ENCODE results near the gene CD81. TPM values are rescaled to one million over a fixed set of nuclear protein-coding genes. Genes with fewer than 3 reads are reported as not detected.

Gene CD81
- total RNA-seq, 1 experiment from 2014 or later = 237 TPM

DNA sequence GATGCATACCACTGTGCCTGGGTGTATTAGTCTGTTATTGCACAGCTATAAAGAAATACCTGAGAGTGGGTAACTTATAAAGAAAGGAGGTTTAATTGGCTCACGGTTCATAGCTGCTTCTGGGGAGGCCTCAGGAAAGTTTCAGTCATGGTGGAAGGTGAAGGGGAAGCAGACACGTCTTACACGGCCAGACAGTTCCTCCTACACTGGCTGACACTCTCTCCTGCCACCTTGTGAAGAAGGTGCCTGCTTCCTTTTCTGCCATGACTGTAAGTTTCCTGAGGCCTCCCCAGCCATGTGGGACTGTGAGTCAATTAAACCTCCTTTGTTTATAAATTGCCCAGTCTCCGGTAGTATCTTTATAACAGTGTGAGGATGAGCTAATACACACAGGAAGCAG, 33.6 kb upstream of the CD81 start (continued):
- TF ChIP-seq, protein P1, sequence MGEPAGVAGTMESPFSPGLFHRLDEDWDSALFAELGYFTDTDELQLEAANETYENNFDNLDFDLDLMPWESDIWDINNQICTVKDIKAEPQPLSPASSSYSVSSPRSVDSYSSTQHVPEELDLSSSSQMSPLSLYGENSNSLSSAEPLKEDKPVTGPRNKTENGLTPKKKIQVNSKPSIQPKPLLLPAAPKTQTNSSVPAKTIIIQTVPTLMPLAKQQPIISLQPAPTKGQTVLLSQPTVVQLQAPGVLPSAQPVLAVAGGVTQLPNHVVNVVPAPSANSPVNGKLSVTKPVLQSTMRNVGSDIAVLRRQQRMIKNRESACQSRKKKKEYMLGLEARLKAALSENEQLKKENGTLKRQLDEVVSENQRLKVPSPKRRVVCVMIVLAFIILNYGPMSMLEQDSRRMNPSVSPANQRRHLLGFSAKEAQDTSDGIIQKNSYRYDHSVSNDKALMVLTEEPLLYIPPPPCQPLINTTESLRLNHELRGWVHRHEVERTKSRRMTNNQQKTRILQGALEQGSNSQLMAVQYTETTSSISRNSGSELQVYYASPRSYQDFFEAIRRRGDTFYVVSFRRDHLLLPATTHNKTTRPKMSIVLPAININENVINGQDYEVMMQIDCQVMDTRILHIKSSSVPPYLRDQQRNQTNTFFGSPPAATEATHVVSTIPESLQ (CRISPR knock-in tag; IDR thresholded peaks at IDR 0.05) = no peak

GRCh38 chr11:2345050-2345449, 32.1 kb upstream of the CD81 start:
- peaks cover 17% of the 10 kb centered on the region for H3K36me3 Mint-ChIP-seq
- DNase-seq (ENCODE audit: low spot score) (no peak), ATAC-seq (no peak)
- TF ChIP-seq SMAD3 (CRISPR knock-in tag; IDR thresholded peaks at IDR 0.05; ENCODE audit: borderline replicate concordance) (no peak), ZNF281 (CRISPR knock-in tag; IDR thresholded peaks at IDR 0.05) (no peak), FOXP4 (CRISPR knock-in tag; IDR thresholded peaks at IDR 0.05) (no peak), ZNF263 (CRISPR knock-in tag; IDR thresholded peaks at IDR 0.05; ENCODE audit: low read depth) (no peak), ZBTB21 (CRISPR knock-in tag; IDR thresholded peaks at IDR 0.05; ENCODE audit: borderline replicate concordance) (no peak)
- TF ChIP-seq, protein P2, sequence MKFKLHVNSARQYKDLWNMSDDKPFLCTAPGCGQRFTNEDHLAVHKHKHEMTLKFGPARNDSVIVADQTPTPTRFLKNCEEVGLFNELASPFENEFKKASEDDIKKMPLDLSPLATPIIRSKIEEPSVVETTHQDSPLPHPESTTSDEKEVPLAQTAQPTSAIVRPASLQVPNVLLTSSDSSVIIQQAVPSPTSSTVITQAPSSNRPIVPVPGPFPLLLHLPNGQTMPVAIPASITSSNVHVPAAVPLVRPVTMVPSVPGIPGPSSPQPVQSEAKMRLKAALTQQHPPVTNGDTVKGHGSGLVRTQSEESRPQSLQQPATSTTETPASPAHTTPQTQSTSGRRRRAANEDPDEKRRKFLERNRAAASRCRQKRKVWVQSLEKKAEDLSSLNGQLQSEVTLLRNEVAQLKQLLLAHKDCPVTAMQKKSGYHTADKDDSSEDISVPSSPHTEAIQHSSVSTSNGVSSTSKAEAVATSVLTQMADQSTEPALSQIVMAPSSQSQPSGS (CRISPR knock-in tag; IDR thresholded peaks at IDR 0.05; ENCODE audit: borderline replicate concordance, low read depth) = no peak
- TF ChIP-seq, protein P3, sequence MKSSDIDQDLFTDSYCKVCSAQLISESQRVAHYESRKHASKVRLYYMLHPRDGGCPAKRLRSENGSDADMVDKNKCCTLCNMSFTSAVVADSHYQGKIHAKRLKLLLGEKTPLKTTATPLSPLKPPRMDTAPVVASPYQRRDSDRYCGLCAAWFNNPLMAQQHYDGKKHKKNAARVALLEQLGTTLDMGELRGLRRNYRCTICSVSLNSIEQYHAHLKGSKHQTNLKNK (CRISPR knock-in tag; IDR thresholded peaks at IDR 0.05) = no peak
- TF ChIP-seq, protein P4, sequence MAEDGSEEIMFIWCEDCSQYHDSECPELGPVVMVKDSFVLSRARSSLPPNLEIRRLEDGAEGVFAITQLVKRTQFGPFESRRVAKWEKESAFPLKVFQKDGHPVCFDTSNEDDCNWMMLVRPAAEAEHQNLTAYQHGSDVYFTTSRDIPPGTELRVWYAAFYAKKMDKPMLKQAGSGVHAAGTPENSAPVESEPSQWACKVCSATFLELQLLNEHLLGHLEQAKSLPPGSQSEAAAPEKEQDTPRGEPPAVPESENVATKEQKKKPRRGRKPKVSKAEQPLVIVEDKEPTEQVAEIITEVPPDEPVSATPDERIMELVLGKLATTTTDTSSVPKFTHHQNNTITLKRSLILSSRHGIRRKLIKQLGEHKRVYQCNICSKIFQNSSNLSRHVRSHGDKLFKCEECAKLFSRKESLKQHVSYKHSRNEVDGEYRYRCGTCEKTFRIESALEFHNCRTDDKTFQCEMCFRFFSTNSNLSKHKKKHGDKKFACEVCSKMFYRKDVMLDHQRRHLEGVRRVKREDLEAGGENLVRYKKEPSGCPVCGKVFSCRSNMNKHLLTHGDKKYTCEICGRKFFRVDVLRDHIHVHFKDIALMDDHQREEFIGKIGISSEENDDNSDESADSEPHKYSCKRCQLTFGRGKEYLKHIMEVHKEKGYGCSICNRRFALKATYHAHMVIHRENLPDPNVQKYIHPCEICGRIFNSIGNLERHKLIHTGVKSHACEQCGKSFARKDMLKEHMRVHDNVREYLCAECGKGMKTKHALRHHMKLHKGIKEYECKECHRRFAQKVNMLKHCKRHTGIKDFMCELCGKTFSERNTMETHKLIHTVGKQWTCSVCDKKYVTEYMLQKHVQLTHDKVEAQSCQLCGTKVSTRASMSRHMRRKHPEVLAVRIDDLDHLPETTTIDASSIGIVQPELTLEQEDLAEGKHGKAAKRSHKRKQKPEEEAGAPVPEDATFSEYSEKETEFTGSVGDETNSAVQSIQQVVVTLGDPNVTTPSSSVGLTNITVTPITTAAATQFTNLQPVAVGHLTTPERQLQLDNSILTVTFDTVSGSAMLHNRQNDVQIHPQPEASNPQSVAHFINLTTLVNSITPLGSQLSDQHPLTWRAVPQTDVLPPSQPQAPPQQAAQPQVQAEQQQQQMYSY (CRISPR knock-in tag; IDR thresholded peaks at IDR 0.05) = no peak
- H3K9me3 Mint-ChIP-seq = peaks cover 58% of the 10 kb centered on the region
- no peak overlapping the region for H3K27ac Mint-ChIP-seq
- H3K4me1 Mint-ChIP-seq = no peaks in the 10 kb centered on the region
- H3K27me3 Mint-ChIP-seq (ENCODE audit: low read depth) = peaks cover 56% of the 10 kb centered on the region
- ChIA-PET POLR2A (no interaction called here), CTCF (no interaction called here)
- no peak overlapping the region for H3K4me3 Mint-ChIP-seq

GRCh38 chr11:2346014-2346413, 31.1 kb upstream of the CD81 start:
- peaks cover 65% of the 10 kb centered on the region for H3K27me3 Mint-ChIP-seq (ENCODE audit: low read depth)
- no peak for ATAC-seq
- no peak for DNase-seq (ENCODE audit: low spot score)
- H3K36me3 Mint-ChIP-seq = peaks cover 20% of the 10 kb centered on the region
- H3K4me3 Mint-ChIP-seq = no peak overlapping the region
- no peak overlapping the region for H3K27ac Mint-ChIP-seq
- ChIA-PET CTCF (no interaction called here), POLR2A (no interaction called here)
- H3K4me1 Mint-ChIP-seq = no peaks in the 10 kb centered on the region
- TF ChIP-seq MXD4 (CRISPR knock-in tag; IDR thresholded peaks at IDR 0.05; ENCODE audit: borderline replicate concordance) (no peak), ZBTB21 (CRISPR knock-in tag; IDR thresholded peaks at IDR 0.05; ENCODE audit: borderline replicate concordance) (no peak), SOX15 (CRISPR knock-in tag; IDR thresholded peaks at IDR 0.05) (no peak), ETV6 (CRISPR knock-in tag; IDR thresholded peaks at IDR 0.05) (no peak), ZNF396 (CRISPR knock-in tag; IDR thresholded peaks at IDR 0.05; ENCODE audit: borderline replicate concordance) (no peak), ZNF219 (CRISPR knock-in tag; IDR thresholded peaks at IDR 0.05; ENCODE audit: borderline replicate concordance) (no peak), MAX (CRISPR knock-in tag; IDR thresholded peaks at IDR 0.05) (no peak), FOXP1 (CRISPR knock-in tag; IDR thresholded peaks at IDR 0.05; ENCODE audit: borderline replicate concordance) (no peak)
- peaks cover 67% of the 10 kb centered on the region for H3K9me3 Mint-ChIP-seq

Measured in WTC11 (cell line).